K562 (cell line): ENCODE measurements around the gene NFIC. TPM values are rescaled to one million over a fixed set of nuclear protein-coding genes. Genes with fewer than 3 reads are reported as not detected.
A peak's percentile ranks its signal among the peaks of the same experiment; 100 is the strongest.

Experiments
- ARNT ChIP-seq, 2 experiments: fragments of 450-650 bp; IDR thresholded peaks; 2 replicates each; pipeline ENCODE4 v1.6.1; 2016; ENCODE audit warnings: mild to moderate bottlenecking in 1 of 2
- BACH1 ChIP-seq: fragments of 200-800 bp; sonication (Bioruptor generic); IDR thresholded peaks from 2 replicates; pipeline ENCODE4 v1.6.1; 2016; ENCODE audit warnings: missing genetic modification characterization, missing compliant biosample characterization
- BCOR ChIP-seq: fragments of 450-650 bp; IDR thresholded peaks from 2 replicates; pipeline ENCODE4 v1.6.1; 2016
- KAT8 ChIP-seq: fragments of 450-650 bp; IDR thresholded peaks from 2 replicates; pipeline ENCODE4 v1.6.1; 2016; ENCODE audit warnings: low read depth, mild to moderate bottlenecking
- POLR3G ChIP-seq: IDR thresholded peaks from 2 replicates; pipeline ENCODE4 v1.6.1; 2011; ENCODE audit not compliant: insufficient read length, insufficient replicate concordance; ENCODE audit errors: extremely low read depth
- RBM25 ChIP-seq: fragments of 200-400 bp; formaldehyde crosslinking; IDR thresholded peaks from 2 replicates; pipeline ENCODE4 v1.6.1; 2018; ENCODE audit warnings: low read length, low read depth, moderate library complexity; ENCODE audit not compliant: severe bottlenecking
- SIX5 ChIP-seq, 2 experiments: IDR thresholded peaks; 2 replicates each; pipeline ENCODE4 v1.6.1; 2011; ENCODE audit warnings: low read length in 2 of 2, borderline replicate concordance in 1 of 2, low read depth in 1 of 2, mild to moderate bottlenecking in 1 of 2, moderate library complexity in 1 of 2; ENCODE audit not compliant: insufficient read depth in 1 of 2
- STAG1 ChIP-seq: sonication (generic); formaldehyde crosslinking; IDR thresholded peaks from 2 replicates; pipeline ENCODE4 v1.5.0; 2020; ENCODE audit warnings: missing genetic modification reagents, borderline replicate concordance
- TFAM ChIP-seq: fragments of 250-450 bp; sonication (Bioruptor Pico); conservative IDR thresholded peaks from 2 replicates; pipeline ENCODE4 v1.5.0; 2021; ENCODE audit warnings: mild to moderate bottlenecking, moderate library complexity
- THRAP3 ChIP-seq: fragments of 450-650 bp; IDR thresholded peaks from 2 replicates; pipeline ENCODE4 v1.6.1; 2016; ENCODE audit warnings: mild to moderate bottlenecking, inconsistent platforms, borderline replicate concordance
- ZFP36 ChIP-seq: fragments of 150-350 bp; IDR thresholded peaks from 2 replicates; pipeline ENCODE4 v1.6.1; 2018; ENCODE audit warnings: low read length, low read depth; ENCODE audit not compliant: partially characterized antibody
- ZNF174 ChIP-seq: fragments of 250-450 bp; sonication (Bioruptor Pico); IDR thresholded peaks from 2 replicates; pipeline ENCODE4 v1.4.0; 2020; ENCODE audit warnings: mild to moderate bottlenecking
- ZNF347 ChIP-seq: fragments of 450-650 bp; formaldehyde crosslinking; IDR thresholded peaks from 2 replicates; pipeline ENCODE4 v1.4.0; 2020; ENCODE audit warnings: low read depth, mild to moderate bottlenecking, moderate library complexity
- polyA plus RNA-seq, 8 experiments: library from polyadenylated mRNA; depleted of rRNA in 4 of 8; stranded (reverse) in 5 of 8; unstranded in 3 of 8; fragments of >200 nt; fragmentation: Nextera tagmentation in 2 of 8; fragmentation: Illumina TruSeq in 1 of 8; extraction: Ambion mirVana in 2 of 8; extraction: Trizol in 1 of 8; gene quantifications; 2 replicates each; pipeline versions ENCODE4 v1.2.1 to v1.2.3, GENCODE V29; 2011 to 2014; ENCODE audit warnings: inconsistent platforms in 1 of 8, missing spikeins in 1 of 8
- total RNA-seq, 7 experiments: library from RNA; depleted of rRNA in 6 of 7; stranded (reverse); fragments of >200 nt in 6 of 7; fragmentation: Illumina TruSeq in 2 of 7; extraction: Trizol in 2 of 7; gene quantifications; 2 replicates each; pipeline versions ENCODE4 v1.2.1 to v1.2.3, GENCODE V29; 2011 to 2021; ENCODE audit warnings: low replicate concordance in 1 of 7
- TF ChIP-seq, protein P1 (sequence below): fragments of 250-450 bp; sonication (Bioruptor Pico); IDR thresholded peaks from 2 replicates; pipeline ENCODE4 v1.5.0; 2020; ENCODE audit warnings: mild to moderate bottlenecking

Gene NFIC
- total and polyA plus RNA-seq, 9 of the 15 experiments (the other 6 are each of a cell fraction or from before 2014, with no cell fraction given) = 0.71 to 62.1 (median 6.9) TPM

DNA sequence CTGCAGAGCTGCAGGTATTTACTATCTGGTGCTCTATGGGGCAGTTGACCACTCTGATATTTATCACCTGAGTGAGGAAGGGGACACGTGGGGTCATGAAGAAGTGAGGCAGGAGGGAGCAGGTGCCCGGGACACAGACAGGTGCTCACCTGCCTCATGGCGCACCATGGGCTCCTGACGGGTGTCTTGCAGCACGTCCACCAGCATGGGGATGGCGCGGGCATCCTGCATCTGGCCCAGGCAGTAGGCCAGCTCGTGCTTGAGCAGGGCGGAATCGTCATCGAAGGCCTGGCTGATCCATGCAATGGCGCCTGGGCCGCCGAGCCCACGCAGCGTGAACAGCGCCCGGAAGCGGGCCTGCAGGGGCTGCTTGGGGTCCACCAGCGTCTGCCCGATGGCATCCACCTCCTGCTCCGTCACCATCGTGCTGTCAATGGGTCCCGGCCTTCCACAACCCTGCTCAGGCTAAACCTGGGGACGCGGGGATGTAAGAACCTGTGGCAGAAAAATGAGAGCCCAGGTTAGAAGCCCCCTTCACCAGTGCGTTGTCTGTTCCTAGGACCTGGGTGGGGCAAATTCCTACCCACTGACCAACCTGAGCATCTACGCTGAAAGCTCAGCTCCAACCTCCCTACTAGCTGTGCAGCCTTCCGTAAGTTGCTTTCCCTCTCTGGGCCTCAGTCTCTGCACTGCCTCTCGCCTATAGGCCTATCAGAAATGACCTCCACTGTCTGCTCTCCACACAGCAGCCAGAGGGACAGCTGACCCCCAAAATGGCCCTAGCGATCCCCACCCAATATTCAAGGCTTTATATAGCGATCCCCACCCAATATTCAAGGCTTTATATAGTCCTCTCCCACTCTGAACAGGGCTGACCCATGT lies 130.2 kb downstream of the NFIC start (continued):
- TF ChIP-seq ZFP36 (peak; percentile 41), BCOR (peak; percentile 65), SIX5 (IDR thresholded peaks at IDR 0.05; ENCODE audit: borderline replicate concordance in 1 of 2, insufficient read depth in 1 of 2, low read depth in 1 of 2, low read length in 2 of 2) (no peak), KAT8 (no peak), POLR3G (no peak), ZNF347 (CRISPR knock-in tag) (no peak), THRAP3 (no peak), STAG1 (no peak), BACH1 (no peak), TFAM (CRISPR knock-in tag) (no peak), RBM25 (peak; percentile 38), ZNF174 (CRISPR knock-in tag) (no peak), ARNT (IDR thresholded peaks at IDR 0.05) (no peak)
- TF ChIP-seq, protein P1, sequence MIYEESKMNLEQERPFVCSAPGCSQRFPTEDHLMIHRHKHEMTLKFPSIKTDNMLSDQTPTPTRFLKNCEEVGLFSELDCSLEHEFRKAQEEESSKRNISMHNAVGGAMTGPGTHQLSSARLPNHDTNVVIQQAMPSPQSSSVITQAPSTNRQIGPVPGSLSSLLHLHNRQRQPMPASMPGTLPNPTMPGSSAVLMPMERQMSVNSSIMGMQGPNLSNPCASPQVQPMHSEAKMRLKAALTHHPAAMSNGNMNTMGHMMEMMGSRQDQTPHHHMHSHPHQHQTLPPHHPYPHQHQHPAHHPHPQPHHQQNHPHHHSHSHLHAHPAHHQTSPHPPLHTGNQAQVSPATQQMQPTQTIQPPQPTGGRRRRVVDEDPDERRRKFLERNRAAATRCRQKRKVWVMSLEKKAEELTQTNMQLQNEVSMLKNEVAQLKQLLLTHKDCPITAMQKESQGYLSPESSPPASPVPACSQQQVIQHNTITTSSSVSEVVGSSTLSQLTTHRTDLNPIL = no peak
